Mesenteric fat pad (tissue), 1 donor: ENCODE data around the gene PNPLA4. TPM values are rescaled to one million over a fixed set of nuclear protein-coding genes. Genes with fewer than 3 reads are reported as not detected.

Experiments
- DNase-seq: peaks from one replicate; pipeline ENCODE4 v3.0.0-alpha.2; 2020; ENCODE audit warnings: low spot score
- long read RNA-seq: library from polyadenylated mRNA; unstranded; transcript quantifications from one replicate; pipeline ENCODE4 v2.0.0, GENCODE V29; 2020
- total RNA-seq: library from RNA; stranded (reverse); fragmentation: NEBNext Ultra II Directional; extraction: Animal tissue kit (Norgen Biotek cat#: 25700); gene quantifications from one replicate; pipeline ENCODE4 v1.2.1, GENCODE V29; 2021
- donor health status: DM: yes; HTN: yes; CAD: no.

The PNPLA4 gene, protein sequence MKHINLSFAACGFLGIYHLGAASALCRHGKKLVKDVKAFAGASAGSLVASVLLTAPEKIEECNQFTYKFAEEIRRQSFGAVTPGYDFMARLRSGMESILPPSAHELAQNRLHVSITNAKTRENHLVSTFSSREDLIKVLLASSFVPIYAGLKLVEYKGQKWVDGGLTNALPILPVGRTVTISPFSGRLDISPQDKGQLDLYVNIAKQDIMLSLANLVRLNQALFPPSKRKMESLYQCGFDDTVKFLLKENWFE
- 19.9 TPM for total RNA-seq
- long read RNA-seq, partial matches to known transcripts, result 1 of 8 reads
- long read RNA-seq, other reads (novel, unspliced or antisense), result 3 of 8 reads

DNA sequence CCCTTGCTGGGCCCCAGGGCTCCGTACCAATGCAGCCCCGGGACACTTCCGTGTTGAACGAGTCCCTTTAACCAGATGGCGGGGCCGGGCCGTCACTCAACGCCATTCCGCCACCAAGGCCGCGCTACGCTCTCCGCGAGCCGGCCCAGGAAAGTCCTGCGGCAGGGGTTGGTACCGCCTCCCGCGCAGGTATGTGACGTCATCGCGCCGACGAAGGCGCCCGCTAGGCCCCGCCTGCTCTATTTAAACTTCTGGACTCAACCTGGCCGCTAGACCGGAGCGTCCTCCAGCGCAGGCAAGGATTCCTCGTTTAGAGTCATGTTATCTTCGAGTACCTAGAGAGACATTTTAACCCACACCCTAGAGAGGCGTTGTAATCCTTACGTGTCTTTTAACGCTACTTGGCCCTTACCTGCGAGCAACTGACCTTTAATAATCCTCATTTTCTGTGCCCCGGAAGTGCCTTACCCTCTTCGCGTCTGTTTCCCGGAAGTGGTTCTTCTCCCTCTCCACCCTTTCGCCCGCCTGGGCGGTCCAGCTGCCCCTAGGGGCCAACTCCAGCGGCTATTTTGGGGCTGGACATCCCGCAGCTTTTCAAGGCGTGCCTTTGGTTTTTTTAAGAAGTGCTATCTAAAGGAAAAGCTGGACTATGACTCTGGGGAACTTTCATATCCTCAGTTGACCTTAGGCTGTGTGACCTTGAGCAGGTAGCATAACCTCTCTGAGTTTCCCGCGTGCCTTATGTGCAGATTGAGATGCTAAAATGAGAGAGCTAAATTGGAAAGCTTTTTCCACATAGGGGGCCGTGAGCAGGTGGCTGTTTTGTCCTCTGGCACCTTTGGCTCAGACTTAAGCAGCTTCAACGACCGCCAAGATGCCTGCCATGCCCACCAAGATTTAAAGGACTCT, at the start of gene PNPLA4:
TSS of gene PNPLA4 (minus strand) at position 155 of the 909 bp plus-strand sequence. CDS start 1,294 bp downstream, outside the sequence.
- DNase-seq, result peak; percentile 94

DNA sequence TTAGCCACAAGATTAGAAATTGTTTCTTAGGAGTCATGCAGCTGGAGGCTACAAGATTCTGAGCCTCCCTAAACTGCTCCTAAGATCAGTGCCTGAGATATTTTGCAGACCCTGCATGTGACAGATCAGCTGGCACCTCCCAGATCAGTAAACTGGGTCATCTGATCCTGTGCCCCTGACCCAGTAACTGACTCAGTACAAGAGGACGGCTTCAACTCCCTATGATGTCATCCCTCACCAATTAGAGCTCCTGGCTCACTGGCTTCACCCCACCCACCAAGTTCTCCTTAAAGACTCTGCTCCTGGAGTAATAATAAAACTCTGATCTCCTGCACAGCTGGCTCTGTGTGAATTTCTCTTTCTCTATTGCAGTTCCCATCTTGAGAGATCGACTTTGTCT, 45.4 kb upstream of the PNPLA4 start:
- no peak for DNase-seq

DNA sequence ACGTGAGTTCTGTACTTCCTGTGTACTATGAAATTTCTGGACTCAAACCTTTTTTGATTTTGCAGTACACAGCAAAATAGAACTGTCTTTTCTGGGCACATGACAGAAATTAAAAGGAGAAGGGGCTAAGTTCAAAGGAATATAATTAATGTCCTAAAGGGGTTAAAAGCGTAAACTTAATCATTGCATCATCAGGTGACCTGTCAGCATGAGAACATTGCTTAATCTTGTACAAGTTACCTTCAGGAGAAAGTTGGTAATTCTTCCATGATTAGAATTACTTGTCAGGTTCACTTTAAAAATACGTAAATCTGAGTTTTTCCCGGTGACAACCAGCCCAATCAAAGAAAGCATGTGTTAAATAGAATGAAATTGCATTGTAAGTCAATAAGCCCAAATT, 43.2 kb upstream of the PNPLA4 start:
- DNase-seq, result no peak

DNA sequence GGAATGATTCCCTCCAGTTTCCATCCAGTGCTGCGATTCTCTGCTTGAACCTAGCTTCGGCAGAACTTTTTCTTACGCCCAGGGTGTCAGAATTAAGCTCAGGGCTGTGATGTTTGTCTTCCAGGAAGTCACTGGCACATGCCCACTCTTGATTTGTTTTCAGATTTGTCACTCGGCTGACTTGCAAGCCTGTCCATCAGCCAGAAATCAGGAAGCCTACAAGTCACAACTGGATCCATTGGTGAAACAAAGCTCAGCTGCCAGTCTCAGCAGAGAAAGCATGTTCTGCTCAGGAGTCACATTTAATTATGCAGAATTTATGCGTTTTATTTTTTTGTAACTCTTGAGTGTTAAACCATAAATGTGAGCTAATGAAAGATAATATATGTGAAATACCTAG, 38.2 kb upstream of the PNPLA4 start:
- no peak for DNase-seq

DNA sequence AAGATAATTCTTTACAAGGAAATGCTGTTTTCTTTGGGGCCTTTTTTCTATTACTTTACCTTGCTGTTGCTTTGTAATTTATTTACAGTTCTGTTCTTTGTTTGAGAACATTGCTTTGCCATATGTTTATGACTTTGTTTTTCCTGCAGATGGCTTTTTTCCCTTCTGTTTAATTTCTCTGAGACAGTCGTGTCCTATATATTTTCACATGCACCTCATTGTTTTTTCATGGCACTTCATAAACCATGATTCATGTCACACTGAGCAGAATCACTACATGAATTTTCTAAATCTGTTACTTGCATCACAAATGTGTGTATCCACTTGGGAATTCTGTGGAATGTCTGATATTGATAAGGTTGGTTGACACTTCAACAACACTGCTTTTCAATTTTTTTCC, 33.0 kb upstream of the PNPLA4 start:
- DNase-seq, result no peak

DNA sequence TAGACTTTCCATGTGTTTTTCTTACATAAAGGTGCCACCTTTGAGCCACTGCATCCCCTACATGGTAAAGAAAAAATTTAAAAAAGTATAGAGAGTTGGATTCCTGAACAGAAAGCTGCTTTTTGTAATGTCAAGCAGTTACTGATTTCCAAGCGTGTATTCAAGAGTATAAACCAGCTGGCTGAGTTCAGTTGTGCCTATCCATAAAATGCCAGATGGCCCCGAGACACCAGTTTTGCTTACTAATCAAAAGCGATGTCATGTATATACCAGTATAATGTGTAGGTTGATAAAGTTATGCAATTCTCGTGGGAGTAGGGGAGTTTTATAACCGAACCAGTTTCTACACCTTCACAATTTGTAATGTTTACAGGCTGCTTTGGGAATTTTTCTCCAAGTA, 26.2 kb upstream of the PNPLA4 start:
- DNase-seq, result no peak

DNA sequence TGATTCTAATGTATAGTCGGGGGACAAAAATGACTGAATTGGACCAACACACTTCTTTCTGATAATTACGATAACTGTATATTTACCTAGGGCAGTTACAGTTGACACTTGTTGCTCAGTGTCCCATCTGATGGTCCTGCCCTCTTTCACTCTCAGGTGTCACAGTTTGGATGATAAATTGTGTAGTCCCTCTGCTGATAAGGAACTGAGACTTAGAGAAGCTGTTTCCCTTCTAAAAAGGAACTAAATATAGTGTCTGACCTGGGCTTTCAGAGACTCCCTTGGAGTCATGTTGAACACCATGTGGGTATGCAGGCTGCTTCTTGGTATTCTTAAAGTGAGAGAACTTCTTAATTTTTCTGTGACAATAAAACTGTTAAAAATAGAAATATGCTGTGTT, 23.7 kb upstream of the PNPLA4 start:
- no peak for DNase-seq

DNA sequence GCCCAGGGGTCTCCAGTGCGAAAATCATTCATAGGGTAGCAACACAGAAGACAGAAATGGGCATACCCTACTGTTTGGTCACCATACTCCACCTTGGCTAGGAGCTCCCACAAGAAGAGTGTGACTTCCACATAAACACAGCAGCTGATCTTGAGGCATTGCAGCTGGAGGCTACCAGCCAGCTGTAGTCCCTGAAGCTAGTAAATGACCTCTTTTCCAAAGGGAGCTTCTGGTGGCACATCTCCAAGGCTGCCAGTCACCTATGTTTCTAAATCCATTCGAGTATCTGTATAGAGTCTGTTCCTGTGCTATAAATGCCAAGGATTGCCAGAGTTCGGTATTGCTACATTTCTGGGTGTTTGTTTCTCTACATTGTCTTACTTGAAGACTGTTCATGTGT, 21.3 kb upstream of the PNPLA4 start:
- DNase-seq, result no peak

DNA sequence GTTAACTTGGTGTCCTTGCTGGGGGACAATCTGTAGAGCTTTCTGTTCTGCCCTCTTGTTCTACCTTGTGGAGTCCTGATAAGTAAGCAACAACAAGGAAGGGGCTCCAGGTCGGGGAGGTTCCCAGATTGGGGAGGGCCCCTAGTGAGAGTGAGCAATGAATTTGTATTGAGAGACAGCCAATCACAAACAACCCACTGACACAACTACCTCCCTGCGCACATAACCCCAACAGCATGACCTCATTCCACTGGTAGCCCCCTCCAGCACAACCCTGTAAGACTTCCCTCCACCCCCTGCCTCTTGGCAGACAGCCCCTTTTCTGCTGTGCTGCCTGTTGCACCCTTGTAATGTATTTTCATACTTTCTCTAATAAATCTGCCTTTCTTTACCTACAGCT, 19.7 kb upstream of the PNPLA4 start:
- no peak for DNase-seq

DNA sequence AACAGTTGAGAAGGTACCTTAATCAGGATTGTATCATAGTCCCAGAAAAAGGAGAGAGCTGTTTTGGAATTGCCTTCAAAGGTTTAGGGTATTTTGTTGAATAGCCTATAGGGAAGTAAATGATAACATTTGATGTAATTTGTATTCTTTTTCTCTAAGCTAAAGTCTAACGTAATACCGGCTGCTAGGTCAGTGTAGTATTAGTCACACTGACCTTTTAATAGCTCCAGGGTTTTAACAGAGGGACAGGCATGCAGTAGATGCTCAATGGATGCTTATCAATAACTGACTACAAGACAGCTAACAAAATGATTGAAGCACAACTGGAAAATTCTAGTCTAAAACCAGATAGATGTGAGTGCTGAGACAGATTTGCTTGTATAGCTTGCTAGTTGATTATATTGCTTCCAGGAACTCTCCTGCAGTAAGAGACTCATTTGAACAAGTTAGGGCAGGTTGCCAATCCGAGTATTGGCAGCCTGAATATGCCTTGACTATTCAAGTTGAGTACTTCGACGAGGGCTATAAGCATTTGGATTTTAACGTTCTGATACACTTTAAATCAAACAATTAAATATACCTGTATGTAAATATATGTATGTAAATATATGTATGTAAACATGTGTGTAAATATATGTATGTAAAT, 16.5 kb upstream of the PNPLA4 start:
- DNase-seq, result no peak

DNA sequence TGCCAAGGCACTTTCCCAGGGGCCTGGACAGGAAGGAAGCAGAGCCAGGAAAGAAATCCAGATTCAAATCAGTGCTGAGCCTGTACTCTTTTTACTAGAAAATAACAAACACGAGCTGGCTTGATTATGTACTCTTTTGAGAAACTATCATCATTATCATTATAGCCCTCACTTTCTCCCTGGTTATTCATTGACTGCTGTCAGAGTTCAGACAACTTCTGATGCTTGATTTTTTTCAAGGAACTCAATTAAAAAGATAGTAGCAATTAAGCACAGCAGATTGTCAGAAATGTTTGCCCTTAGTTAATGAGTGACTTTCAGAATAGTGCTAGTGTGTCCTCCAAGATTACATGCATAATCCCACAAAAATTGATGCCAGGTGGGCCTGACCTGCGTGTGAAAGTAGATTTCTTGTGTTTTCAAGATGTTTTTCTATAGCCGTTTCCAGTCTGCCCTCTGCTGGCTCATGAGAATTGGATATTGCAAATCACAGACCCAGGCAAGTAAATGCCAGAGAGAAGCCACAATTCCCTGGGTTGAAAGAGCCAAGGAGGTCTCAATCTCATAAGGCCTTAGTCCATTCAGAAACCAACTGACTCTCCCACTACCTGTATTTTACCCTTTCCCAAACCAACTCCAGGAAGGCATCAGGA, 14.3 kb upstream of the PNPLA4 start:
- no peak for DNase-seq

DNA sequence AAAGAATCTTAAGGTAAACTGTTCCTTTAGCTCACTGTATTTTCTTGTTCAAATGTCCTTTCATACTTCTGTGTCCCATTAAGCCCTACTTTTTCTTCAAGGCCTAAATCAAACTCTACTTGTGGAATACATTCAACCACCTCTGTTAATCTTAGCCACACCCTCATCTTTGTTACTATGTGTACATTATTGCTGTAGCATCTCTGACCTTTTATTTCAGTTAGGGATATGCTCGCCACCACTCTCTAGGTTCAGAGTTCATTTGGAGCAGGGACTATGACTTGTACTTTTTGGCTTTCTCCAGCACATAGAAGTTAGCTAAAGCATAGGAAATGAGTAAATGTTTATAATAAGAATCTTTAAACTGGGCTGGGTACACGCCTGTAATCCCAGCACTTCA, 6.8 kb upstream of the PNPLA4 start:
- DNase-seq, result no peak

DNA sequence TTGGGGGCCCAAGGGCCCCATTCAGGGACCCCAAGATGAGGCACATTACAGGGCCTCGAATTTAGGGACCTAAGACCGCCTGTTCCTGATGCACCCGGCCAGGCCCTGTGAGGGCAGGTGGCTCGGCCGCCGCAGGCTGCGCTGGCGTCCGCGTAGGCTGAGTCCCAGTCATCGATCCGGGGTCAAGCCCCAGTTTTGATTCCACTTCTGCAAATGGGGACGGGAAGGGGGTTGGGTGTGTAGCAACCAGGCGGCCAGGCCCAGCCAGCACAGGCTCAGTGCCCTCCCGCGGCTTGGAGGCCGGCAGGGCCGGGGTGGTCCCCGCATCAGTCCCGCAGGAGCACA, 327 bp downstream of the PNPLA4 start:
- DNase-seq, result no peak

DNA sequence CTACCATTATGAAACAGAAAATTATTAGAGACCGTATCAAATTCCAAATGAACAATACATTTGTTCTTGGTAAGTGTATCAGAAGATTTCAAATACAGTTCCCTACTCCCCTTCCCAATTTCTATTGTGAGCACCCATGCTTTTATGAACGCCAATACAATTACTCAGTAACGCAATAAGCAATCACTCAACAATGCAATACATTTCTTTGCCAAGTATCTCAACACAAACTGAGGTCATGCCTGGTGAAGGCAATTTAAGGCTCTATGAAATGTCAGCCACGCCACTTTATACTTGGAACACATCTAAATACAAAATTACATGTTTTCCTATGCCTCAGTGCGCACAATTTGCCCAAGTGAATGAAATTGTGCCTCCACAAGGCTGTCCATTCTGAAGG, 712 bp downstream of the PNPLA4 start:
- DNase-seq, result no peak

DNA sequence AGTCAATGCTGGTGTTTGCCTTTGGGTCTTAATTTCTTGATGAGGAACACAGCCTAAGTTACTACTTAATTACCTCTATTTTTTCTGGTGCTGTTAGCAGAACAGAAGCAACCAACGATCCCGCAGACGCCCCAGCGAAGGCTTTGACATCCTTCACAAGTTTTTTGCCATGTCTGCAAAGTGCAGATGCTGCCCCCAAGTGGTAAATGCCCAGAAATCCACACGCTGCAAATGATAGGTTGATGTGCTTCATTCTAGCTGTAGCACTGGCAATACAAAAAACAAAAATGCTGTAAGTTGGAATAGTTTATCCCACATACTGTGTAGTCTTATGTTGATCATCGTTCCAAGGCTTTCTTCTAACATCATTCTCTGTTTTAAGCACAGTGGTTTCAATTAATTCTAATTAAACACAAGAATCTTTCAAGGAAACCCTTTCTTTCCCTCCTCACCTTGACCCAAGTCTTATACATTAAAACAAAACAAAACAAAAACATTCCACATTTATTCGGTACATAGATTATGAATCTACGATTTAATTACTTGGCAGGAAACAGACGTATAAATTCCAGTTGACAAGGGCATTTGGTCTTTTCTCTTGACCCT, 1.2 kb downstream of the PNPLA4 start:
- DNase-seq, result no peak

DNA sequence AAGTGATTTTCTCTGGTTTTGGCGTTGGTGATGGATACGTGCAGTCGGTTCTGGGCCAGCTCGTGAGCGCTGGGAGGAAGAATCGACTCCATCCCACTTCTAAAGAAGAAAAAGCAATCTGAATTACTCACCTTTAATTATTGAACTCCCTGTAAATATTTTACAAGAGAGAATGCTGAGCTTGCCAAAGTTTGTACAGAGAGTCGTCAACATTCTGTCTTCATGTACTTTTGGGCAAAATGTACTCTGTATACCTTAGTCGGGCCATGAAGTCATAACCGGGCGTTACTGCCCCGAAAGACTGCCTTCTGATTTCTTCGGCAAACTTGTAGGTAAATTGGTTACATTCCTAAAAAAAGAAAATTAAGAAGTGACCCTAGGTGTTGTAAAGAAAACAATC, 5.5 kb downstream of the PNPLA4 start:
- no peak for DNase-seq

DNA sequence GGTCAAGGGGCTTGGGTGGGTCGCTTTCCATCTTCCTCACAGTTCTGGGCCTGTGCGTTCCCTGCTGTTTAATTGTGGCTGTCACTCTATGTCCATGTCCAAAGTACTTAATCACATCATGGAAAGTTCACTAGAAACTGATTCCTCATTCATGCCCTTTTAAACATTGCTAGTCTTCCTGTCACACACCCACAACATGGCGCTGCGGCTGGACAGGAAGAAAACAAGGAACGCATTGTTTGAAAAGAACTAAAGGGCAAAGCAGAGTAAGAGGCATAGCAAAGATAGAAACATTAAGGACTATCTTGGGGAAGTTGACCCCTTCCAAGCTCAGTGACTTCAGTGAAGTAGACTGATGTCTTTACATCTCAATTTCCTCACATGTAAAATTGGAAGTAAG, 18.4 kb downstream of the PNPLA4 start:
- DNase-seq, result no peak

DNA sequence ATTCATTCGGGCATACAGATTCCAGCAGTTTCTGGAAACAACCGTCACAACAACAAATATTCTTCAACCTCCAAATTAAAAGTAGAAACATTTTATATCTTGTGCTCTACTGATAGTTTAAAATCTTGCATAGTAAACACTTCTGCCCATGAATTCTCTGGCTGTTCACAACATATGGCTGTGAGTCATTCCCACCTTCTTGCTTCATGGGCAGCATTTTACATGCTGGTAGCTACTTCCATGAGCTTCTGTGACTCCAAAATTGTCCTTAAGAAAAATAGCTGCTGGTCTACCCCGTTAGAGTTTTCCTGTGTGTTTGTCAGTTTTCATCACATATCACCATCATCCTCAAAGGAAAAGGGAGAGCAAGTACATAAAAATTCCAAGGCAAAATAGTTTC, 22.7 kb downstream of the PNPLA4 start:
- no peak for DNase-seq

DNA sequence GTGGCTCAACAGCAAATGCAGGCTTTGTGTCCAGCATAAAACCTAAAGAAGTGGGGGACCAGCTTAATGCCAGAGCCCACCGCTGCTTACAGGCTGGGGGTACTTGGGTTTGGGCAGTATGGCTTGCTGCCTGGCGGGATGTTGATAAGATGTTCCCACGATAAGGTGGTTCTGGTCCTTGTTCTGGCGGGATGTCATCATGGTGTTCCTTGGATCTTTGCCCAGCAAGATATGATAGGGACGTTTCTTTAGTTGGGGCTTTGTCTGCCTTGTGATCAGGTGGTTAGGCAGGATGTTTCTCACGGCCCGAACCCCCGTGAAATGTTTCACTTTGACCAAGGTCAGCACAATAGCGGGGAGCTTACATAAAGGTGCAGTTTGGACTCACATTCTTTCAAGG, 35.3 kb downstream of the PNPLA4 start:
- DNase-seq, result no peak

DNA sequence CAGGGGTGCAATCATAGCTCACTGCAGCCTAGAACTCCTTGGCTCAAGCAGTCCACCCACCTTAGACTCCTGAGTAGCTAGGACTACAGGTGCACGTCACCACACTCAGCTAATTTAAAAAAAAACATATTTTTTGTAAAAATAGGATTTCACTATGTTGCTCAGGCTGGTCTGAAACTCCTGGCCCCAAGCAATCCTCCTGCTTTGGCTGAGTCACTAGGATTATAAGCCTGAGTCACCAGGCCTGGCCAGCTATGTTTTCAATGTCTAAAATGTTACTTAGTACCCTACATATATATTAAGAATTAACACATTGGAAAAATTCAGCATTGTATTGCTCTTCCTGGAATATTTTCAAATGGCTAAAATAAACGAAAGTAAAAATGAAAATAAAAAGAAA, 37.5 kb downstream of the PNPLA4 start:
- DNase-seq, result no peak

DNA sequence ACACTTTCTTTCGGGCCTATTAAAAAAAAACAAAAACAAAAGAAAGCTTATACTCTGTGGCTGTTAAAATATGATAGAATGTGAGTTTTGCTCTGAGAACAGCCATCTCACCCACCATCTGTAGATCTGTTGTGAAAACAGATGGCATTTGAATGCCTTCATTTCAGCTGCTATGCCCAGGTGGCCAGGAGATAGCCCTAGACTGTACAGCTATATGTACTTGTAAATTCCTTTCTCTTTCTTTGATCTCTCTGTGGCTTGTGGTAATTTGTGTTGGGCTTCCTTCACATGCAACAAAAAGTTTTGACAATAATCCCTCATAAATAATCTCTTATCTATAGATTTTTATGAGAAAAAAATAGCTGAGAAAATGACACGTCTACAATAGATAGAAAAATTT, 38.1 kb downstream of the PNPLA4 start:
- no peak for DNase-seq
